Immature natural killer cell (primary cell): Measurements from ENCODE around the gene ARHGEF1. TPM values are rescaled to one million over a fixed set of nuclear protein-coding genes. Genes with fewer than 3 reads are reported as not detected.
"Not testable (repeated sequence)": the region's sequence is repeated elsewhere in the genome, so short reads cannot be mapped to it uniquely, and the experiment has no call there.

Experiments
- DNase-seq, 3 donors: peaks; one replicate each; pipeline ENCODE4 v3.0.0; 2022; ENCODE audit warnings: mixed read lengths in 1 of 3
- H3K27ac Mint-ChIP-seq, 6 donors: one replicate each; pipeline ENCODE4 v1.8.0; 2020; ENCODE audit warnings: mixed read lengths in 6 of 6, mild to moderate bottlenecking in 5 of 6, inconsistent platforms in 4 of 6, moderate library complexity in 3 of 6
- H3K27me3 Mint-ChIP-seq, 3 donors: one replicate each; pipeline ENCODE4 v1.8.0; 2020 to 2021; ENCODE audit warnings: low read depth in 3 of 3, mild to moderate bottlenecking in 3 of 3, mixed read lengths in 3 of 3, moderate library complexity in 3 of 3, inconsistent platforms in 1 of 3
- H3K36me3 Mint-ChIP-seq, 3 donors: one replicate each; pipeline ENCODE4 v1.8.0; 2020; ENCODE audit warnings: mixed read lengths in 3 of 3, inconsistent platforms in 2 of 3, mild to moderate bottlenecking in 2 of 3
- H3K4me1 Mint-ChIP-seq, 2 donors: one replicate each; pipeline ENCODE4 v1.8.0; 2020; ENCODE audit warnings: inconsistent platforms in 2 of 2, mild to moderate bottlenecking in 2 of 2, mixed read lengths in 2 of 2, moderate library complexity in 1 of 2
- H3K4me3 Mint-ChIP-seq, 5 donors: one replicate each; pipeline ENCODE4 v1.8.0; 2020; ENCODE audit warnings: mild to moderate bottlenecking in 5 of 5, mixed read lengths in 5 of 5, inconsistent platforms in 3 of 5, moderate library complexity in 3 of 5
- H3K9me3 Mint-ChIP-seq, 6 donors: one replicate each; pipeline ENCODE4 v1.8.0; 2020; ENCODE audit warnings: mild to moderate bottlenecking in 6 of 6, mixed read lengths in 6 of 6, inconsistent platforms in 4 of 6, moderate library complexity in 3 of 6
- polyA plus RNA-seq, 3 donors: library from polyadenylated mRNA; unstranded; fragments of 300-500 nt; fragmentation: Illumina TruSeq; gene quantifications; one replicate each; pipeline ENCODE4 v1.2.3, GENCODE V29; 2021

The ARHGEF1 gene
- polyA plus RNA-seq, 3 donors from 2014 or later = 129 to 394 (median 156) TPM

DNA sequence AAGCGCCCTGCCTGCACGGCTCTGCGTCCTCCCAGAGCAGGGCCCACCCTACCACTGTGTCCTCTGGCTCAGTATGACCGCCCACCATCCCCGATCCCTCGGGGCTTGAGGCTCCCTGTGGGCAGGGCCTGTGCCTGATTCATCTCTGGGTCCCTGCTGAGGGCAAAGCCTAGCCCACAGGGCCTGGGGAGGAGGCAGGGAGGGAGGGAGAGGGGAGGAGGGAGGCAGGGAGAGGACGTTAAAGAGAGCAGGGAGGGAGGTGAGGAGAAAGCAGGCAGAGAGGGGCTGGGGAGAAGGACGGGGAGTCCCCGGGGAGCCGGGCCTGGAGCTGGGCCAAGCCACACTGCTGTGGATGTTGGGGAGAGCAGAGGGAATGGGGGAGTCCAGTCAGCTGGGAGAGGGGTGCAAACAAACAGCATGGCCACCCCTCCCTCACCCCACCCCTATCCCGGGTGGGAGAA, 49.3 kb downstream of the ARHGEF1 start:
- H3K4me1 Mint-ChIP-seq = peaks cover 48 to 64% of the 10 kb centered on the region in 2 donors
- no peaks in the 10 kb centered on the region for H3K36me3 Mint-ChIP-seq
- no peak overlapping the region for H3K27ac Mint-ChIP-seq
- H3K9me3 Mint-ChIP-seq = no peaks in the 10 kb centered on the region
- no peak for DNase-seq
- H3K4me3 Mint-ChIP-seq = no peak overlapping the region
- H3K27me3 Mint-ChIP-seq = peaks cover 18 to 23% (median 21%) of the 10 kb centered on the region in 3 donors

DNA sequence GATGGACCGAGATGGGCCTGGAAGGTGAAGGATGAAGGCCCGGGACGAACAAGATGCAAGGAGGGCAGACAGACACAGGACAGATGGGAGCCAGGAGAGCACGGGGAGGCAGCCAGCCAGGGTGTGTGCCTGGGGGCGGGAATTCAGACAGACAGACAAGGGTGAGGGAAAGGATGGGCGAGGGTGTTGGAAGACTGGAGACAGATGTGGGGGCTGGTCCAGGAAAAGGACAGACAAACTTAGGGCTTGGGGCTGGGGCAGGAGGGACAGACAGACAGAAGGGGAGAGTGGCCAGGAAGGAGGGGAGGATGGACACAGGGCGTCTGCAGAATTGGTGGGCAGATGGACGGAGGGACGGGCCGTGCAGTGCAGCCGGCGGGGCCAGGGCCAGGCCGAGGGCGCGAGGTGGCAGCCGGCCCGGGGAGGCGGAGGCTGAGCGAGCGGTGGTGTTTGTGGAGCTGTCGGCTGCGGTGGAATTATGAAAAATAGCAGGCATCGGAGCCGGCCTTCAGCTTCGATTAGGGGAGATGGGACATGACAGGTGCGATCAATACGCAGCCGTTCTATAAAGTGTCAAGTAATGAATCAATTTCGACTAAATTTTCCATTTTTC, 49.8 kb downstream of the ARHGEF1 start:
- Mint-ChIP-seq H3K27me3 (peaks cover 19 to 23% (median 23%) of the 10 kb centered on the region in 3 donors), H3K4me3 (peak overlapping the region in 1 of 5 donors; percentile 22), H3K27ac (peak overlapping the region in 3 of 6 donors; percentile 78 to 92 (median 91)), H3K36me3 (no peaks in the 10 kb centered on the region), H3K9me3 (no peaks in the 10 kb centered on the region), H3K4me1 (peaks cover 51 to 70% of the 10 kb centered on the region in 2 donors)
- no peak for DNase-seq

DNA sequence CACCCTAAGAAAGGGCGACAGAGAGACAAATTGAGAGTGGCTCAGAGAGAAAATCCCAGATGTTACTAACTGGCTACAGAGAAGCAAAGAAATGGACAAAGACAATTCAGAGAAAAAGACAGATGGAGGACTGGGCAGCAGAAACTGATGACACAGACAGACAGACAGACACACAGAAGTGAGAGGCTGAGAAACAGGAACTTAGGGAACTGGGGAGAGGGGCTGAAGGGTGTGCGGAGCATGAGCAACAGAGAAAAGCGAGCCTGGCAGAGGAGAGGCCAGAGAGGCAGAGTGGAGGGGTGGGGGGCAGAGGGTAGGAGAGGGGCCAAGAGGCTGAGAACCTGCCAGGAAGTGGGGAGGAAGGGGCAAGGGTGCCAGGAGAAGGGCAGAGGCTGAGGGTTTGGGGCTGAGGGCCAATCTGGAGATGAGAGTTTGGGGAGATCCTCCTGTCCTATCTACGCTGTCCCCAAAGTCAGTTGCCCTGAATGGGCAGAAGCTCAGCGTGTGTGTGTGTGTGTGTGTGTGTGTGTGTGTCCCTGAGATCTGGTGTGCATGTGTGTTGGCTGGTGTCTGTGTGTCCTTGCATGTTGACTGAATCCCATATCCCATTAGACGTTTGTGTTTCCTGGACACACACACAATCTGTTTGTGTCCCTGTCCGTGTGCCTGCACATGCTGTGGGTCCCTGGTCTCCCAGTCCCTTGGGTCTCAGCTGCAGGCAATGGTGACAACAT, 50.9 kb downstream of the ARHGEF1 start:
- peak overlapping the region; percentile 31 to 92 (median 86) for H3K27ac Mint-ChIP-seq
- peaks cover 48 to 69% of the 10 kb centered on the region in 2 donors for H3K4me1 Mint-ChIP-seq
- H3K4me3 Mint-ChIP-seq = no peak overlapping the region

DNA sequence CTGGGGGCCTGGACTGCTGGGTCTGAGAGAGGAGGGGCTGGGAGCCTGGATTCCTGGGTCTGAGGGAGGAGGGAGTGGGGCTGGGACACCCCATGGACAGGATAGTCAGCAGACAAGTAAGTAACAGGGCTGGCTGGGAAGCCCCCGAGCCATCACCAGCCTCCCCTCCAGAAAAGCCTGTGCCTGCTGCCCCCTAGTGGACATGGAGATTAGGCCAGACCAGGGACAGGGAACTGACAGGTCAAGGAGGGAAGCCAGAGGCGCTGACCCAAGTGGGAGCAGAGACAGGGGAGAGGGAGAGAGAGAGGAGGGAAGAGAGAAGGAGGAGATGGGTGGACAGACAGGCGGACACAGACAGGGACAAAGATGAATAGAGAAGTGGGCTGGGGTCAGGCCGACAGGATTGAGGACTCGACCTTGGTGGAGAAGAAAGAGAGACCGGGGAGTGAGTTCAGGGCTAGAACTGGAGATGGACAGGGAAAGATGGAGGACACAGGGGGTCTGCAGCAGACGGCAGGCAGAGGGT, 51.9 kb downstream of the ARHGEF1 start:
- peaks cover 11 to 20% (median 12%) of the 10 kb centered on the region in 3 donors for H3K27me3 Mint-ChIP-seq
- peaks cover 38 to 58% of the 10 kb centered on the region in 2 donors for H3K4me1 Mint-ChIP-seq
- no peaks in the 10 kb centered on the region for H3K36me3 Mint-ChIP-seq
- H3K27ac Mint-ChIP-seq = peak overlapping the region in 5 of 6 donors; percentile 87 to 92 (median 90)
- no peaks in the 10 kb centered on the region for H3K9me3 Mint-ChIP-seq
- peak; percentile 80 to 81 (median 80) for DNase-seq
- H3K4me3 Mint-ChIP-seq = peak overlapping the region in 1 of 5 donors; percentile 19

More for the DNA sequence above, 50.9 kb downstream of the ARHGEF1 start:
- no peaks in the 10 kb centered on the region for H3K36me3 Mint-ChIP-seq
- H3K9me3 Mint-ChIP-seq = no peaks in the 10 kb centered on the region
- no peak for DNase-seq
- peaks cover 17 to 20% (median 20%) of the 10 kb centered on the region in 3 donors for H3K27me3 Mint-ChIP-seq

DNA sequence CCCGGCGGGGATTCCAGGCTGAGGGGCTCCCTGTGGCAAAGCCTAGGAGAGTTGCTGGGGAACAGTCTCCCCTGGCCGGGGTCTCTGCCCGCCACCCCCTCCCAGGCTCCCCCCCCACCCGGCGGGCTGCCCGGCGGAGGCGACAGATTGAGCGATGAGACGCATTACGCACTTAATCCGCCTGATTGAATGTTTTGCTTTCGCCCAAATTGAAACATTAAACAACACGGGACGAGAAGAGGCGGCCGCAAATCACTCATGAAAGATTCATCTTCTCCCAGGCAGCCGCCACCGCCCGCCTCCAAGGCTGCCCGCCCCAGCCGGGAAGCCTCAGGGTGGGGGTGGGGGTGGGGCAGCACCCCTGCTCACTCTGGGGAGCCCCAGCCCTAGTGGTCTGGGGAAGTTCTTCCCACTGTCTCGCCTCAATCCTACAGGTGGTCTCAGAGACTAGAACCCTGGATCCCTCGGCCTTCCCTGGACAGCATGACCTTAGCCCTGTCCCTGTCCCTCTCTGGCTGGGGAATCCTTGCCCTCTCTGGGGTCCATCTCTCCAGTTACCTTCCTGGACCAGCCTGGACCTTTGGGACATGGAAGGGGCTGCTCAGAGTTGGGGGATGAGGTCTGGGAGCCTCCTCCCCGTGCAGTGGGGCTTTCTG, 52.9 kb downstream of the ARHGEF1 start:
- Mint-ChIP-seq H3K27ac (peak overlapping the region in 5 of 6 donors; percentile 80 to 95 (median 91)), H3K4me1 (peaks cover 32 to 48% of the 10 kb centered on the region in 2 donors), H3K9me3 (no peaks in the 10 kb centered on the region), H3K36me3 (no peaks in the 10 kb centered on the region), H3K27me3 (peaks cover 10 to 23% (median 11%) of the 10 kb centered on the region in 3 donors), H3K4me3 (no peak overlapping the region)
- no peak for DNase-seq

DNA sequence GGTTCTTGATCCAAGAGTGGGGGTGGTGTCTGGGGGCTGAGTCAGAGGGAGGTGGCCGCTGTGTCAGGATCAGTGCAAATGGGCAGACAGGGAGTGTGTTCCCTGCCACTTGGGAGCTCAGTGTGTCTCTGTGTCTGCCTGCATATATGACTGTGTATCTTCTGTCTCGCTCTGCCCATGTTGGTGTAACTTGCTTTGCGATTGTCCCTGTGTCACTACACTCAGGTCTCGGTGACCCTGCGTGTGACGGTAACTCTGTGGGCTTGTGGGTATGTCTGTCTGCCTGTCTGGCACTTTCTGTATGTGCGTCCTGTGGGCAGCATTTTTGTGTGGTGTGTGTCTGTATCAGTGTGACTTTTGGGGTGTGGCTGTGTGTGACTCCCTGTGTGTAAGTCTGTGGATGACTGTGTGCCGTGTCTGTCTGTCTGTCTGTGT, 53.4 kb downstream of the ARHGEF1 start:
- DNase-seq = peak; percentile 74 to 82 (median 78)
- Mint-ChIP-seq H3K27me3 (peaks cover 15 to 25% (median 15%) of the 10 kb centered on the region in 3 donors), H3K36me3 (no peaks in the 10 kb centered on the region), H3K9me3 (no peaks in the 10 kb centered on the region), H3K4me1 (peaks cover 32 to 48% of the 10 kb centered on the region in 2 donors), H3K27ac (peak overlapping the region in 5 of 6 donors; percentile 80 to 95 (median 84)), H3K4me3 (peak overlapping the region in 3 of 5 donors; percentile 2 to 37 (median 7))

DNA sequence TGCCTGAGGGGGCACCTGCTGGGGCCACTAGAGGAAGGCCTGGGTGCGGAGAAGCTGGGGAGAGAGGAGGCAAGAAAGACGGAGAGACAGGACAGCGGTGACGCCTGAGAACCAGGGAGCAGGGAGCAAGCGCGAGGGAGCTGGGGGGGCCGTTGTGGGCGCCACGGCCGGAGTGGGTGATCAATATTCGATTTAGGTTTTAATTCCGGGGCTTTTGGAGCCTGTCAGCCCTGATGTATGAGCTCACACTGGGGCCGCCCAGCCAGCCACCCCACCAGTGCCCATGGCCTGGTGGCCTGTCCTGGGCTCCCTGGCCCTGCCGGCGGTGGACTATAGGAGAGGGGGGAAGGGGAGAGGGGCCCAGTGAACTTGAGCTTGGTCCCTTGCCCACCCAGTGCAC, 54.0 kb downstream of the ARHGEF1 start:
- H3K27ac Mint-ChIP-seq = peak overlapping the region in 5 of 6 donors; percentile 80 to 95 (median 84)
- no peaks in the 10 kb centered on the region for H3K9me3 Mint-ChIP-seq
- no peaks in the 10 kb centered on the region for H3K36me3 Mint-ChIP-seq
- no peak for DNase-seq
- H3K4me1 Mint-ChIP-seq = peaks cover 36 to 52% of the 10 kb centered on the region in 2 donors
- H3K27me3 Mint-ChIP-seq = peaks cover 16 to 30% (median 18%) of the 10 kb centered on the region in 3 donors
- H3K4me3 Mint-ChIP-seq = no peak overlapping the region

DNA sequence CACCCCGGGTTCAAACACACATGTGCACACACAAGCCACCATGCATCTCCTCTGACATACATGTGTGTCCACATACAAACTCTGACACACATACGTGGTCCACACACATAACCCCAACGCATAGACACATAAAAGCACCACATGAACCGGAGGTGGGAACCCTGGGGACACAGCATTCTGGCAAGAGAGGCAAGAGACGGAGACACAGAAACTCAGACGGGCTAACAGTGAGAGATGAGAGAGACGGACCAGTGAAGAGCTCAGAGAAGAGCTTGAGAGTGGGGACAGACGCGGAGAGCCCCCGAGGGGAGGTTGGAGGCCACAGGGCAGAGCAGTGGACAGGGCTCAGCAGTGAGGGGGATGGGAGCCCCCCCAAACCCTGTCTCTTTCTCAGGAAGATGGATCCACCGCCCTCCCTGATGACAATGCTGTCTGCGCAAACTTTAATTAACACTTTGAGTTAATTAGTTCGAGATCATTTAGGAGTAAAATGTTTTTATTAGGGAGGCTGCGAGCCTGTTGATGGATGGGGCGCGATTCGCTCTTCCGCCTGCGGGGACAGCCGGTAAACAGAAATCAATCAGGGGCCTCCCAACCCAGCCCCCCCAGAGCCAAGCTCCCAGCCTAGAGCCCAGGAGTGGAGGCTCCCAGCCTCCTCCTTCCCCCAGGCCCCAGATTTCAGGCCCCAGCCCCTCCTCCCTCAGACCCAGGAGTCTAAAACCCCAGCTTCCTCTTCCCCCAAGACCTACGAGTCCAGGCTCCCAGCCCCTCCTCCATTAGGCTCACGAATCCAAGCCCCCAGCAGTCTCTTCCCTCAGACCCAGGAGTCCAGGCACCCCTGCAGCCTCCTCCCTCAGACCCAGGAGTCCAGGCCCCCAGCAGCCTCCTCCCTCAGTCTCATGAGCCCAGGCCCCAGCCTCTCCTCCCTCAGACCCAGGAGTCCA, 54.8 kb downstream of the ARHGEF1 start:
- H3K27me3 Mint-ChIP-seq = peaks cover 16 to 28% (median 21%) of the 10 kb centered on the region in 3 donors
- peak overlapping the region in 3 of 5 donors; percentile 19 to 52 (median 28) for H3K4me3 Mint-ChIP-seq
- H3K27ac Mint-ChIP-seq = peak overlapping the region; percentile 13 to 92 (median 80)

DNA sequence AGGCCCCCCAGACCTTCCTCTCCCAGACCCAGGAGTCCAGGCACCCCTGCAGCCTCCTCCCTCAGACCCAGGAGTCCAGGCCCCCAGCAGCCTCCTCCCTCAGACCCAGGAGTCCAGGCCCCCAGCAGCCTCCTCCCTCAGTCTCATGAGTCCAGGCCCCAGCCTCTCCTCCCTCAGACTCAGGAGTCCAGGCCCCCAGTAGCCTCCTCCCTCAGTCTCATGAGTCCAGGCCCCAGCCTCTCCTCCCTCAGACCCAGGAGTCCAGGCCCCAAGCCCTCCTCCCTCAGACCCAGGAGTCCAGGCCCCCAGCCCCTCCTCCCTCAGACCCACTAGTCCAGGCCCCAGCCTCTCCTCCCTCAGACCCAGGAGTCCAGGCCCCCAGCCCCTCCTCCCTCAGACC, 56.2 kb downstream of the ARHGEF1 start:
- Mint-ChIP-seq H3K4me1 (peaks cover 38 to 50% of the 10 kb centered on the region in 2 donors), H3K27me3 (peaks cover 16 to 34% (median 25%) of the 10 kb centered on the region in 3 donors), H3K27ac (peak overlapping the region in 1 of 6 donors; percentile 36)
- DNase-seq, H3K9me3 Mint-ChIP-seq, H3K36me3 Mint-ChIP-seq, H3K4me3 Mint-ChIP-seq: not testable (repeated sequence)

More for the DNA sequence above, 54.8 kb downstream of the ARHGEF1 start:
- DNase-seq = no peak
- H3K9me3 Mint-ChIP-seq = no peaks in the 10 kb centered on the region
- H3K36me3 Mint-ChIP-seq = no peaks in the 10 kb centered on the region
- H3K4me1 Mint-ChIP-seq = peaks cover 38 to 54% of the 10 kb centered on the region in 2 donors

DNA sequence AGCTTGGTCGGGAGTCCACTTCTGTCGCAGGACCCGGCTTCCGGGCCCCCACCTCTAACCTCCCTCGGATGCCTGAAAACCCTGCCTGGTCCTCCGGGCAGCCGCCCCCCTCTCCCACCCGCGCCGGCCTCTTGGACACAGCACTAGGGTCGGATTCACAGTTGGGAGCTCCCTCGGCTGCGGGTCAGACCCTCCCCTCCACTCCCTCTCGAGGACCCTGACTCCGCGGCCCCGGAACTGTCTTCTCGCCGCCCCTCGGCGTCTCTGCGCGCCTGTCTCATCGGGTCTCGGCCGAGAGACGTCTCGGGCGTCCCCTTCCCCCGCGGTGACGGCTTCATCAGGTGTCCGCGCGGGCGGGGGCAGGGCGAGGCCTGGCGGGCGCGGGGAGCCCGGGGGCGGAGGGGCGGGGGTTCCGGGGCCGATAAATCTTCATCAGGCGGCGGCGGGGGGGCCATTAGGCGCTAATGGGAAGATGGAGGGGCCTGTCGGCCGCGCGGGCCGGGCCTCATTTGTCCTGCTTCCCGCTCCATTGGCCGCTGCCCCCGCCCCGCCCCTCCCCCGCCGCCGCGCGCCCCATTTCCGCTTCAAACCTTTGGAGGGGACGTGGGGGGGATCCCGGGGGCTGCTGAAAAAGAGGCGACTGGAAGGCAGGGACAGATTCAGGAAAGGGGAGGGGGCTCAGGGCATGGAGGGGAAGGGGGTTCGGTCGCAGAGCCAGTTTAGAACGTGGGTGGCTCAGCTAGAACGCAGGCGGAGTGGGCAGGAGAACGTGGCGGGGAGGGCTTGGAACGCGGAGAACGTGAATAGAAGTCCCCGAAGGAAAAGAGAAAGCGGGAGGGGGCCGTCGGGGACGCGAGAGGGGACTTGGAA, 57.1 kb downstream of the ARHGEF1 start:
- Mint-ChIP-seq H3K4me1 (peaks cover 41 to 50% of the 10 kb centered on the region in 2 donors), H3K9me3 (no peaks in the 10 kb centered on the region), H3K27me3 (peaks cover 14 to 35% (median 30%) of the 10 kb centered on the region in 3 donors), H3K27ac (peak overlapping the region in 5 of 6 donors; percentile 74 to 92 (median 88)), H3K36me3 (no peaks in the 10 kb centered on the region), H3K4me3 (peak overlapping the region; percentile 79 to 85 (median 81))
- DNase-seq = peak in 1 of 3 donors; percentile 38

DNA sequence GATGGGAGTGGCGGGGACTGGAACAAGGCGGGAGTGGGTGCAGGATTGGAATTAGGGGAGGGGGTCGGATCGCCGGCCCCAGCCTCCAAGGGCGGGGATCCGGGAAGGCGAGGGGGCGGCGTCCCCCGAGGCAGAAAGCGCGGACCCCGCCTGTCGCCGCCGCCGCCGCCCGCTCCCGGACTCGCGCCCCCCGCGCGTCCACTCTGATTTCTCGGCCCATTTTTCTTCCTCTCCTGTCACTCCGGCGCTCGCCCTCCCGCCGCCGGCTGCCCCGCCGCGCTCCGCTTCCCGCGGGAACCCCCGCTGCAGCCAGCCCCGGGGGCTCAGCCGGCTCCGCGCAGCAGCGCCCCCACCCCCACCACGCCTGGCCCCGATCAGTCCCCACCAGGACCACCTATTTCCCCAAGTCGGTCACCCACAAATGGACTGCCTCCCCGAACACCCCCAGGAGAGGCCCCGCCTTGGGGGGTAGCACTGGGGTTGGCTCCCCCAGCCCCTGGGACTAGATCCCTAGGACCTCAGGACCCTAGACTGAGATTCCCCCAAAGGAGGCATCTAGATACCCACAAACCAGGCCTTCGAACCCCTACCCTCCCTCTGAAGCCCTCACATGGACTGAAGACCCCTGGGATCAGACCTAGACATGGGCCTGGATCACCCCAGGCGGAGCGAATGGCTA, 57.9 kb downstream of the ARHGEF1 start:
- no peak for DNase-seq
- peak overlapping the region in 5 of 6 donors; percentile 78 to 92 (median 88) for H3K27ac Mint-ChIP-seq
- peaks cover 44 to 52% of the 10 kb centered on the region in 2 donors for H3K4me1 Mint-ChIP-seq
- H3K27me3 Mint-ChIP-seq = peaks cover 19 to 36% (median 34%) of the 10 kb centered on the region in 3 donors
- peak overlapping the region; percentile 79 to 85 (median 81) for H3K4me3 Mint-ChIP-seq
- no peaks in the 10 kb centered on the region for H3K9me3 Mint-ChIP-seq
- no peaks in the 10 kb centered on the region for H3K36me3 Mint-ChIP-seq
